ENCODE measurements around the gene AURKB.
"Not testable (repeated sequence)": the region's sequence is repeated elsewhere in the genome, so short reads cannot be mapped to it uniquely, and the experiment has no call there.

Gene AURKB

GRCh38 chr17:8209907-8210760 is at the start of gene AURKB:
Gene AURKB, minus strand, starts transcription at chr17:8210575. Its CDS starts 351 bp downstream, at chr17:8210224.
- peak; percentile 90 for DNase-seq

- no peak for DNase-seq
Observed at GRCh38 chr17:8257801-8258200, 47.4 kb upstream of the AURKB start.

DNA sequence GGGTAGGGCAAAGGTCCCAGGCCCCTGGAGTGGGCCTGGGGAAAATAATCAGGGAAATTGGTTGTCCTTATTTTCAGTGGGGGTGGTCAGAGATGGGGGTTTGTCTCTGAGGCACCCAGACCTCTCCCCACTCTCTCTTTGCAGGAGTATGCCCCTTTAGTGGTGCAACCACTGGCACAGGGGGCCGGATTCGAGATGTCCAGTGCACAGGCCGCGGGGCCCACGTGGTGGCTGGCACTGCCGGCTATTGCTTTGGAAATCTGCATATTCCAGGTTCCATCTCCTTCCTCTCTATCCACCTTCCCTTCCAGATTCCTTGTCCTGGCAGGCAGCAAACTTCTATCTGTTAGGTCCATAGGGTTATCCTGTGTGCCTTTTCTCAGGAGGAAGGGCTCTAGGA is 46.3 kb upstream of the AURKB start:
- no peak for DNase-seq

GRCh38 chr17:8256291-8256690 is 45.9 kb upstream of the AURKB start:
- no peak for DNase-seq

- DNase-seq, result no peak
Observed at GRCh38 chr17:8255499-8255898, 45.1 kb upstream of the AURKB start.

DNA sequence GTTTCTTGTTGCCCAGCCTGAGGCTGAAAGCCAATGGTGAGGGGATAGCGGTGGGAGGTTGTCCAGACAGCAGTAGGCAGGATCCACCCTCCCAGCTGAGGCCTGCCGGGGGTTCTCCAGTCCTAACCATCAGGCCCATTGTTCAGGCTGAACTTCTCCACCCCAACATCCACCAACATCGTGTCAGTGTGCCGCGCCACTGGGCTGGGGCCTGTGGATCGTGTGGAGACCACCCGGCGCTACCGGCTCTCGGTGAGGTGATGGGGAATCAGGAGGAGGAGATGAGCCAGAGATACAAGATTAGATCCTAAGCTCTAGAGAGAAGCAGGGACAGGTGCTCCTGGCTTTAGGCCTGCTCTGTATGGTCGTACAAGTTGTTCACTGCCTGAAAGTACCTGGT is 44.5 kb upstream of the AURKB start:
- DNase-seq, result no peak

DNA sequence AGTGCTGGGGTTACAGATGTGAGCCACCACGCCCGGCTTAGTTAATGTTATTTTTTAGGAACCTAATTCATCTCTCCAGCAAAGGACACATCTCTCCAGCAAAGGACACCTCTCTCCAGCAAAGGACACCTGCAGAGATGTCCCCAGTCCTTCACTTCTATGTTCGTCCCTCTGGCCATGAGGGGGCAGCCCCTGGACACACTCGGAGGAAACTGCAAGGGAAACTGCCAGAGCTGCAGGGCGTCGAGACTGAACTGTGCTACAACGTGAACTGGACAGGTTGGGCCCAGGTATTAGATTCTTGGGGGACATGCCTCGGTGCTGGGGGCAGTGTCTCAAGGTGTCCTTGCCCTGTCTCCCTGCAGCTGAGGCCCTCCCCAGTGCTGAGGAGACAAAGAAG is 43.4 kb upstream of the AURKB start:
- no peak for DNase-seq

DNA sequence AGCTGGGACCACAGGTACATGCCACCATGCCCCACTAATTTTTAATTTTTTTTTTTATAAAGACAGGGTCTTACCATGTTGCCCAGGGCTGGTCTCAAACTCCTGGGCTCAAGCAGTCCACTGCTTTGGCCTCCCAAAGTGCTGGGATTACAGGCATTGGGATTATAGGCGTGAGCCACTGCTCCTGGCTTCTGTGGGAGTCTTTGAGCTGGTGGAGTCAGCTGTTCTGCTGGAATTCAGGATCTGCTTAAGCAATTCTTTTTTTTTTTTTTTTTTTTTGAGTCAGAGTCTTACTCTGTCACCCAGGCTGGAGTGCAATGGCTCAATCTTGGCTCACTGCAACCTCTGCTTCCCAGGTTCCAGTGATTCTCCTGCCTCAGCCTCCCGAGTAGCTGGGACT is 41.0 kb upstream of the AURKB start:
- not testable (repeated sequence) for DNase-seq

GRCh38 chr17:8249621-8250500 is 39.5 kb upstream of the AURKB start:
- no peak for DNase-seq

- peak; percentile 95 for DNase-seq
Observed at GRCh38 chr17:8248751-8249607, 38.6 kb upstream of the AURKB start, which contains the start of gene PFAS. Gene PFAS, plus strand, starts transcription at chr17:8249289. Its CDS starts 4,649 bp downstream, at chr17:8253938.

DNA sequence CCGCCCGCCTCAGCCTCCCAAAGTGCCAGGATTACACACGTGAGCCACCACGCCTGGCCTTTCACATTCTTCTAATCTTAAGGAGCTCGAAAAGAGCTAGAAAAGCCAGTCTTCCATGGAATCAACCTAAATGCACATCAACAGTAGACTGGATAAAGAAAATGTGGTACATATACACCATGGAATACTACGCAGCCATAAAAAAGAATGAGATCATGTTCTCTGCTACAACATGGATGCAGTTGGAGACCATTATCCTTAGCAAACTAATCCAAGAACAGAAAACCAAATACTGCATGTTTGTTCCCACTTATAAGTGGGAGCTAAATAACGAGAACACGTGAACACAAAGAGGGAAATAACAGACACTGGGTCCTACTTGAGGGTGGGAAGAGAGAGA is 34.4 kb upstream of the AURKB start:
- no peak for DNase-seq

DNA sequence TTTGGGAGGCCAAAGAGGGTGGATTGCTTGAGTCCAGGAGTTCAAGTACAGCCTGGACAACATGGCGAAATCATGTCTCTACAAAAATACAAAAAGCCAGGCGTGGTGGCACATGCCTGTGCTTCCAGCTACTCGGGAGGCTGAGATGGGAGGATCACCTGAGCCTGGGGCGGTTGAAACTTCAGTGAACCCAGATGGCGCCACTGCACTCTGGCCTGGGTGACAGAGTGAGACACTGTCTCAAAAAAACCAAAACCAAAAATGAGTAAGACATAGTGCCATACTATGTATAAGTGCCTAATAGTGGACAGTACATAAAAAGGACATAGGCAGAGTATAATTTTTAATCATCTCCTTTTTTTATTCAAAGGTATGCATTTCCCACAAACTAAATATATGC is 33.5 kb upstream of the AURKB start:
- peak; percentile 32 for DNase-seq

- DNase-seq, result no peak
Observed at GRCh38 chr17:8237886-8238285, 27.5 kb upstream of the AURKB start.

DNA sequence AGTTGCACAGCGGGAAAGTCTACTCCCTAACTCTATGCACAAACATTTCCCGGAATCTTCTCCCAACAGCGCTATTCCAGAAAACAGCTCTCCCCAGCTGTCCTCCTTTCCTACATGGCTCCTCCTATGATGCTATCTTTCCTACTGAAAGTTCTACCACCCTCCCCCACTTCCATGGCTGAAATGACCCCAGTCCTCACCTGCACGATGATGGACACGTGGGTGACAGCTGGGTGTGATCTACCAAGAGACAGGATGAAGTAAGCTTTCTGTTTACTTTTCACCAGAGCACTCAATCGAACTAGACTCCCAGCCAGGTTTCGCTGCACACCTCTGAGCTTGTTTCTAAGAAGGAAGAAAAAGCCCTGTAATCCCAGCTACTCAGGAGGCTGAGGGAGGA is 26.8 kb upstream of the AURKB start:
- no peak for DNase-seq

DNA sequence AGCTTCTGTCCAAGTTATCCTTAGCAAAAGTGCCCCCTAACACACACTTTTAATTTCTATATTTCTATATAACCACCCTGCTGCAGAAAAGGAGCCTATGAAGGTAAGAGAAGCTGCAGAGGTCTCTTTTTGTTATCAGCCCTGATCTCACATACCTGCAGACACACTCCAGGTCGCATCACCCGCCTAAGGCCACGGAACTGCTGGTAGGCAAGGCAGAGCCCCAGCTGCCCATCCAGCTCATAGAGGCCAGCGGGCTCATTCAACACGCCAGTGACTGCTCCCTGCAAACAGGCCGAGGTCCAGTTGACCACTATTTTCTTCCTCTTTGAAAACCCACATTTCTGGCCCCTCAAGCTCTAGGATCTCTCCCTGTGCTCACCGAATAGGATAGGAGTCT is 25.3 kb upstream of the AURKB start:
- DNase-seq, result no peak

- DNase-seq, result no peak
Observed at GRCh38 chr17:8234361-8235270, 24.2 kb upstream of the AURKB start.

DNA sequence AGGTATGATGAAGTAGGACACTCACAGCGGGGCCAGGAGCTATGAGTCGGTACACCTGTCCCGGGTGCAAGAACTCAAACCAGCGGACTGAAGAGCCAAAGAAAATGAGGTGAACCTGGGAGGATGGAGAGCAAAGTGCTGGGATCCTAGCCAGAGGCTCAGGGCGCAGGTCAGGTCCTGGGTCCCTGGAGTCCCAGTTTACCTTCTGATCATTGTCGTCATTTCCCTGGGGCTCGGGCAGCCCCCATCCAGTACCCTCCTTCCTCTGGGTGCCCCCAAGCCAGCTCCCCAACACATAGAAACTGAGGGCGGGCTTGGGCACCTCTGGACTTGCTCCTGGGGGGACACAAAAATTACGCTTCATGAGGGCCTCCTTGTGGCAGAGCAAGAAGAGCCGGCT is 21.3 kb upstream of the AURKB start:
- DNase-seq, result no peak

DNA sequence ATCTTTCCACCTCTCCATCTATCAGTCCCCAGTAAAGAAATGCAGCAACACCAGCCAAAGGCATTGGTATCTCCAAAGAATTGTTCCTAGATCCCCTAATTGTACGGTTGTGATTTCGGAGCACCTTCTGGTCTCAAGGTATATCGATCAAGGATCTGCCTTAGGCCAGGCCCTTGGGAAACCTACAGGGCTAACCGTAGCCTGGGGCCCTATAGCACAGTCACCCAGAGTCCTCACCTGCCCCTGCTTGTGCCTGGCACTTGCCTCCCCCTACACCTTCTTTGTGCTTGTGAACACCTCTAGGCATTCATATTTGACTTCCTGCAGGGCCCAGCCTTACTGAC is 16.8 kb upstream of the AURKB start:
- DNase-seq, result no peak

GRCh38 chr17:8226536-8227237 is 16.3 kb upstream of the AURKB start:
- no peak for DNase-seq

GRCh38 chr17:8225813-8226535 is 15.6 kb upstream of the AURKB start:
- peak; percentile 67 for DNase-seq
